HCT116 (cell line): ENCODE data around the gene NPAS4. TPM values are rescaled to one million over a fixed set of nuclear protein-coding genes. Genes with fewer than 3 reads are reported as not detected.

ENCODE experiments used
- ATAC-seq: fragments of 200-7000 bp; cut with Tn5 transposase; 2 replicates; pipeline ENCODE4 v1.9.1; 2020; ENCODE audit warnings: mild to moderate bottlenecking, moderate library complexity
- BruUV-seq: library from RNA; stranded (reverse); fragments of 400-500 nt; replicated peaks from 2 replicates; lab custom pipeline; 2021; lab: Mats Ljungman, UMichigan
- CTCF ChIA-PET: fragments of 300-600 bp; sonication (Branson Sonifier 250); formaldehyde crosslinking; loops from one replicate; lab custom pipeline; 2021; ENCODE audit warnings: antibody characterized with exemption; lab: Charles Lee
- POLR2A ChIA-PET: fragments of 300-600, 350-600 bp; sonication (Branson Sonifier 250); formaldehyde crosslinking; loops from one replicate; lab custom pipeline; 2021; ENCODE audit warnings: antibody characterized with exemption; lab: Charles Lee
- RAD21 ChIA-PET, 2 experiments: fragments of 300-600 bp; sonication (Branson Sonifier 250); formaldehyde crosslinking; loops; one replicate each; lab custom pipeline; 2023; ENCODE audit warnings: low total read pairs in 2 of 2; ENCODE audit not compliant: uncharacterized antibody in 2 of 2, unreplicated experiment in 2 of 2, low non-redundant PET in 1 of 2; lab: Charles Lee
- DNase-seq: peaks from one replicate; pipeline ENCODE4 v3.0.0-alpha.2; 2010; ENCODE audit warnings: low read depth, low spot score
- H2AFZ ChIP-seq: fragments of 200-600 bp; shearing (Covaris generic), sonication (generic); 2 replicates; pipeline ENCODE4 v1.6.1; 2017; ENCODE audit warnings: low read depth, mixed run types, mixed read lengths, antibody characterized with exemption, low read length; ENCODE audit not compliant: poor library complexity, severe bottlenecking
- H3K27ac ChIP-seq: 2 replicates; pipeline ENCODE4 v1.5.1; 2012; ENCODE audit warnings: low read depth, low read length
- H3K27me3 ChIP-seq: fragments of 200-600 bp; sonication (generic); 2 replicates; pipeline ENCODE4 v1.6.1; 2016; ENCODE audit warnings: mixed run types, low read length, mixed read lengths; ENCODE audit not compliant: insufficient read depth
- H3K36me3 ChIP-seq, 2 experiments: fragments of 200-500 bp in 1 of 2; fragments of 200-600 bp in 1 of 2; sonication (Bioruptor generic) in 1 of 2; sonication (generic) in 1 of 2; 2 replicates each; pipeline versions ENCODE4 v1.5.1 to v1.6.1; 2014 to 2016; ENCODE audit warnings: low read length in 2 of 2, inconsistent platforms in 1 of 2, mixed read lengths in 1 of 2, mixed run types in 1 of 2; ENCODE audit not compliant: insufficient read depth in 2 of 2, control insufficient read depth in 1 of 2
- H3K4me1 ChIP-seq, 2 experiments: fragments of 200-600 bp in 1 of 2; sonication (generic) in 1 of 2; 2 replicates each; pipeline versions ENCODE4 v1.5.1 to v1.6.1; 2012 to 2017; ENCODE audit warnings: low read length in 2 of 2, inconsistent platforms in 1 of 2, mild to moderate bottlenecking in 1 of 2, mixed read lengths in 1 of 2, mixed run types in 1 of 2, moderate library complexity in 1 of 2; ENCODE audit not compliant: insufficient read depth in 2 of 2, control insufficient read depth in 1 of 2
- H3K4me2 ChIP-seq: fragments of 200-600 bp; sonication (generic); 2 replicates; pipeline ENCODE4 v1.6.1; 2017; ENCODE audit warnings: mixed run types, low read length, mixed read lengths
- H3K4me3 ChIP-seq, 2 experiments: fragments of 200-600 bp in 1 of 2; sonication (generic) in 1 of 2; replicated peaks in 1 of 2; 2 replicates each; pipeline ENCODE4 v1.5.1; 2011 to 2016; ENCODE audit warnings: low read length in 2 of 2, control low read depth in 1 of 2, low read depth in 1 of 2, mild to moderate bottlenecking in 1 of 2, mixed read lengths in 1 of 2, mixed run types in 1 of 2
- H3K79me2 ChIP-seq: fragments of 200-600 bp; sonication (generic); 2 replicates; pipeline ENCODE4 v1.6.1; 2017; ENCODE audit warnings: mild to moderate bottlenecking, mixed run types, low read length, moderate library complexity, mixed read lengths; ENCODE audit not compliant: insufficient read depth
- H3K9ac ChIP-seq: fragments of 200-600 bp; sonication (generic); 2 replicates; pipeline ENCODE4 v1.6.1; 2016; ENCODE audit warnings: low read length, mixed read lengths
- H3K9me2 ChIP-seq: fragments of 200-600 bp; sonication (generic), shearing (Covaris generic); 2 replicates; pipeline ENCODE4 v1.6.1; 2017; ENCODE audit warnings: mixed run types, mild to moderate bottlenecking, moderate library complexity; ENCODE audit not compliant: insufficient read depth
- H3K9me3 ChIP-seq, 2 experiments: fragments of 200-500 bp in 1 of 2; fragments of 200-600 bp in 1 of 2; sonication (Bioruptor generic) in 1 of 2; sonication (generic) in 1 of 2; 2 replicates each; pipeline ENCODE4 v1.6.1; 2014 to 2017; ENCODE audit warnings: low read length in 2 of 2, mixed read lengths in 2 of 2, inconsistent platforms in 1 of 2, low read depth in 1 of 2, mild to moderate bottlenecking in 1 of 2, mixed run types in 1 of 2, moderate library complexity in 1 of 2; ENCODE audit not compliant: control insufficient read depth in 1 of 2, insufficient read depth in 1 of 2
- H4K20me1 ChIP-seq: fragments of 200-600 bp; sonication (generic), shearing (Covaris generic); 2 replicates; pipeline ENCODE4 v1.6.1; 2017; ENCODE audit warnings: mixed run types, mild to moderate bottlenecking, moderate library complexity; ENCODE audit not compliant: insufficient read depth
- CBX3 ChIP-seq: IDR thresholded peaks from 2 replicates; pipeline ENCODE4 v1.6.1; 2012; ENCODE audit warnings: low read depth
- CEBPB ChIP-seq: IDR thresholded peaks from 2 replicates; pipeline ENCODE4 v1.6.1; 2012; ENCODE audit warnings: low read depth
- EZH2phosphoT487 ChIP-seq: fragments of 200-600 bp; IDR thresholded peaks from 2 replicates; pipeline ENCODE4 v1.6.1; 2018; ENCODE audit warnings: antibody characterized with exemption, borderline replicate concordance
- JUND ChIP-seq: IDR thresholded peaks from 2 replicates; pipeline ENCODE4 v1.6.1; 2012
- POLR2A ChIP-seq: IDR thresholded peaks from 2 replicates; pipeline ENCODE4 v1.7.0; 2011; ENCODE audit warnings: borderline replicate concordance; ENCODE audit not compliant: insufficient read depth, insufficient read length; ENCODE audit errors: extremely low read depth
- POLR2AphosphoS5 ChIP-seq: IDR thresholded peaks from 2 replicates; pipeline ENCODE4 v1.6.1; 2011; ENCODE audit warnings: mild to moderate bottlenecking, low read depth, low read length, moderate library complexity
- SIN3A ChIP-seq: IDR thresholded peaks from 2 replicates; pipeline ENCODE4 v1.6.1; 2012; ENCODE audit warnings: low read depth
- TCF7L2 ChIP-seq: IDR thresholded peaks from 2 replicates; pipeline ENCODE4 v1.7.0; 2011; ENCODE audit warnings: borderline replicate concordance, inconsistent platforms; ENCODE audit not compliant: insufficient read depth, insufficient read length; ENCODE audit errors: extremely low read depth
- YY1 ChIP-seq: IDR thresholded peaks from 2 replicates; pipeline ENCODE4 v1.6.1; 2011; ENCODE audit warnings: low read length, low read depth, moderate library complexity, mild to moderate bottlenecking; ENCODE audit not compliant: insufficient replicate concordance; ENCODE audit errors: extremely low read depth
- ZFX ChIP-seq: fragments of 450-650 bp; IDR thresholded peaks from 2 replicates; pipeline ENCODE4 v1.6.1; 2017
- ZNF274 ChIP-seq: fragments of 200-500 bp; sonication (Bioruptor generic); IDR thresholded peaks from 2 replicates; pipeline ENCODE4 v1.6.1; 2014; ENCODE audit warnings: mild to moderate bottlenecking, low read depth, low read length, inconsistent platforms
- intact Hi-C: fragments of 100-400 bp; cut with micrococcal nuclease; formaldehyde crosslinking; loops from 2 replicates; pipeline ENCODE4 v1.10.0; 2022
- total RNA-seq: library from RNA; stranded (reverse); gene quantifications from one replicate; pipeline ENCODE4 v1.2.1, GENCODE V29; 2021; ENCODE audit not compliant: unreplicated experiment
- TF ChIP-seq, protein P1 (sequence below), 3 experiments: fragments of 200-600 bp in 1 of 3; sonication (generic) in 1 of 3; IDR thresholded peaks in 2 of 3; conservative IDR thresholded peaks in 1 of 3; 2 replicates each; pipeline ENCODE4 v1.5.1; 2012 to 2017; ENCODE audit warnings: low read depth in 2 of 3, low read length in 2 of 3, antibody characterized with exemption in 1 of 3, borderline replicate concordance in 1 of 3, control low read depth in 1 of 3, mild to moderate bottlenecking in 1 of 3, mixed read lengths in 1 of 3, mixed run types in 1 of 3, moderate library complexity in 1 of 3; ENCODE audit not compliant: insufficient read depth in 1 of 3
- TF ChIP-seq, protein P2 (sequence below): IDR thresholded peaks from 2 replicates; pipeline ENCODE4 v1.6.1; 2012

The NPAS4 gene
- total RNA-seq, 1 experiment from 2014 or later = not detected

DNA sequence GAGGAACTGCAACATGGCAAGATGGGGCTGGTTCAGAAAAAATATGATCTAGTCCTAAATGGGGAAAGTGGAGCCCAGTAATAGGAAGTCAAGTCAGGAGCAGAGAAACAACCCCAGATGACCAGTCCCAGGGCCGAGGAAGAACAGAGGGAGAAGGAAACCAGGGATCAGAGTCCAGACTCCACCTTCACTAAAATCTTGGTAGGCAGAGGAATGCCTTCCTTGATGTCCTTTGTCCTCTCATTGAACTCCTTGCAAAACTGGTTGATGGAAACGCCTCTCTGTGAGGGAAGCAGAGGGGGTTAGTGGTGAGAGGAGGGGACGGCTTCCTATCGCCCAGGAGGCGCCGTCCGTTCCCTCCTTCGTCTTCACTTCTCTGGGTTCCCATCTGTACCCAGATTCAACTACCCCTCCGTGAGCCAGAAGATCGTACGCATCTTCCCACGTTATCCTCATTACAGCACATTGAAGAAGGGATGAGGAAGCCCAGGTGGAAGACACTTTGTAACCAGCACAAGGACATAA, 17.2 kb downstream of the NPAS4 start:
- TSS peak; percentile 55 for BruUV-seq
- Histone ChIP-seq H3K9ac (peak overlapping the region; percentile 97), H3K4me3 (peak overlapping the region; percentile 68 to 96), H2AFZ (peak overlapping the region; percentile 44), H3K79me2 (peaks cover 16% of the 10 kb centered on the region), H3K4me1 (peaks cover 4 to 15% of the 10 kb centered on the region in 2 experiments; a peak in 3 of 4 replicates), H3K27ac (peak overlapping the region; percentile 85), H3K4me2 (peak overlapping the region; percentile 91), H3K9me2 (no peaks in the 10 kb centered on the region), H3K9me3 (no peaks in the 10 kb centered on the region), H3K36me3 (peaks cover 14 to 24% of the 10 kb centered on the region in 2 experiments; a peak in 3 of 4 replicates), H4K20me1 (no peaks in the 10 kb centered on the region), H3K27me3 (no peaks in the 10 kb centered on the region)
- TF ChIP-seq CEBPB = no peak
- TF ChIP-seq TCF7L2 = no peak
- TF ChIP-seq YY1 = no peak
- no peak for TF ChIP-seq CBX3
- TF ChIP-seq, protein P1, sequence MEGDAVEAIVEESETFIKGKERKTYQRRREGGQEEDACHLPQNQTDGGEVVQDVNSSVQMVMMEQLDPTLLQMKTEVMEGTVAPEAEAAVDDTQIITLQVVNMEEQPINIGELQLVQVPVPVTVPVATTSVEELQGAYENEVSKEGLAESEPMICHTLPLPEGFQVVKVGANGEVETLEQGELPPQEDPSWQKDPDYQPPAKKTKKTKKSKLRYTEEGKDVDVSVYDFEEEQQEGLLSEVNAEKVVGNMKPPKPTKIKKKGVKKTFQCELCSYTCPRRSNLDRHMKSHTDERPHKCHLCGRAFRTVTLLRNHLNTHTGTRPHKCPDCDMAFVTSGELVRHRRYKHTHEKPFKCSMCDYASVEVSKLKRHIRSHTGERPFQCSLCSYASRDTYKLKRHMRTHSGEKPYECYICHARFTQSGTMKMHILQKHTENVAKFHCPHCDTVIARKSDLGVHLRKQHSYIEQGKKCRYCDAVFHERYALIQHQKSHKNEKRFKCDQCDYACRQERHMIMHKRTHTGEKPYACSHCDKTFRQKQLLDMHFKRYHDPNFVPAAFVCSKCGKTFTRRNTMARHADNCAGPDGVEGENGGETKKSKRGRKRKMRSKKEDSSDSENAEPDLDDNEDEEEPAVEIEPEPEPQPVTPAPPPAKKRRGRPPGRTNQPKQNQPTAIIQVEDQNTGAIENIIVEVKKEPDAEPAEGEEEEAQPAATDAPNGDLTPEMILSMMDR (IDR thresholded peaks at IDR 0.05 in 2 of 3, conservative IDR thresholded peaks at IDR 0.05 in 1 of 3; ENCODE audit: borderline replicate concordance in 1 of 3, insufficient read depth in 1 of 3, low read depth in 2 of 3, low read length in 2 of 3) = no peak
- no peak for TF ChIP-seq JUND
- no peak for TF ChIP-seq POLR2AphosphoS5
- no peak for TF ChIP-seq ZNF274
- TF ChIP-seq, protein P2, sequence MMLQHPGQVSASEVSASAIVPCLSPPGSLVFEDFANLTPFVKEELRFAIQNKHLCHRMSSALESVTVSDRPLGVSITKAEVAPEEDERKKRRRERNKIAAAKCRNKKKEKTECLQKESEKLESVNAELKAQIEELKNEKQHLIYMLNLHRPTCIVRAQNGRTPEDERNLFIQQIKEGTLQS = no peak
- no peak for TF ChIP-seq SIN3A
- TF ChIP-seq POLR2A = no peak
- TF ChIP-seq ZFX = no peak
- no peak for TF ChIP-seq EZH2phosphoT487
- ATAC-seq (peak; percentile 12), DNase-seq (no peak)
- POLR2A ChIA-PET = interaction anchor here (1.0 to 2.1 kb wide), 5 partner anchors 29 to 240 kb away, joined by 3 to 13 read pairs (median 4); partner anchors contain the start of genes DPP3, PELI3 and RBM4B
- RAD21 ChIA-PET = no interaction called here
- CTCF ChIA-PET = interaction anchor here (0.9 to 1.7 kb wide), 8 partner anchors 8 to 240 kb away, joined by 3 to 17 read pairs (median 6); partner anchors contain the start of genes PELI3 and RBM4B
- intact Hi-C loops = loop anchor here (10.0 kb wide), 2 partner anchors 237 to 397 kb away; partner anchors contain the start of gene RBM4B
